GM21619 (cell line): ENCODE measurements around the gene ST6GALNAC6.
A peak's percentile ranks its signal among the peaks of the same experiment; 100 is the strongest.

ENCODE experiments used
- ATAC-seq: cut with Tn5 transposase; IDR thresholded peaks from one replicate; pipeline ENCODE4 v1.9.1; 2021; ENCODE audit not compliant: unreplicated experiment

ST6GALNAC6 gene

GRCh38 chr9:127934248-127934647, 34.8 kb upstream of the ST6GALNAC6 start:
- ATAC-seq: no peak

- ATAC-seq: peak; percentile 24
Observed at GRCh38 chr9:127931092-127931881, 31.9 kb upstream of the ST6GALNAC6 start.

- ATAC-seq: peak; percentile 85
Observed at GRCh38 chr9:127930231-127931091, 31.1 kb upstream of the ST6GALNAC6 start, which contains the start of gene PIP5KL1. PIP5KL1 (minus strand) TSS chr9:127930777; CDS start chr9:127930752, 25 bp downstream.

GRCh38 chr9:127929625-127929979, 30.2 kb upstream of the ST6GALNAC6 start:
- ATAC-seq: no peak

- ATAC-seq: no peak
Observed at GRCh38 chr9:127928676-127929624, 29.5 kb upstream of the ST6GALNAC6 start.

- no peak for ATAC-seq
Observed at GRCh38 chr9:127927988-127928675, 28.7 kb upstream of the ST6GALNAC6 start.

- ATAC-seq: no peak
Observed at GRCh38 chr9:127927201-127927987, 28.0 kb upstream of the ST6GALNAC6 start.

- ATAC-seq: no peak
Observed at GRCh38 chr9:127926906-127927200, 27.4 kb upstream of the ST6GALNAC6 start.

GRCh38 chr9:127925959-127926905, 26.8 kb upstream of the ST6GALNAC6 start:
- ATAC-seq: no peak

GRCh38 chr9:127924736-127925444, 25.5 kb upstream of the ST6GALNAC6 start:
- no peak for ATAC-seq

GRCh38 chr9:127923771-127924170, 24.4 kb upstream of the ST6GALNAC6 start:
- no peak for ATAC-seq

GRCh38 chr9:127923046-127923445, 23.6 kb upstream of the ST6GALNAC6 start:
- ATAC-seq: no peak

GRCh38 chr9:127921557-127922120, 22.2 kb upstream of the ST6GALNAC6 start:
- no peak for ATAC-seq

GRCh38 chr9:127920794-127921193, 21.4 kb upstream of the ST6GALNAC6 start:
- no peak for ATAC-seq

- no peak for ATAC-seq
Observed at GRCh38 chr9:127919253-127919815, 19.9 kb upstream of the ST6GALNAC6 start.

GRCh38 chr9:127918183-127919107, 19.0 kb upstream of the ST6GALNAC6 start:
- no peak for ATAC-seq
